Endothelial cell of umbilical vein (primary cell): ENCODE data around the gene ARHGEF19.

Experiments used
- EZH2 ChIP-seq: IDR thresholded peaks from 2 replicates; pipeline ENCODE4 v1.6.1; 2012; ENCODE audit warnings: borderline replicate concordance, low read depth, mild to moderate bottlenecking, moderate library complexity, low read length, inconsistent platforms; ENCODE audit not compliant: severe bottlenecking
- GATA2 ChIP-seq: IDR thresholded peaks from 2 replicates; pipeline ENCODE4 v1.7.0; 2011; ENCODE audit warnings: low read depth, mild to moderate bottlenecking, moderate library complexity, mixed read lengths, low read length; ENCODE audit not compliant: insufficient read length, insufficient read depth
- MYC ChIP-seq: IDR thresholded peaks from one replicate; pipeline ENCODE4 v1.6.1; 2011; ENCODE audit warnings: mild to moderate bottlenecking, low read depth, low read length
- POLR2A ChIP-seq: IDR thresholded peaks from 2 replicates; pipeline ENCODE4 v1.6.1; 2012; ENCODE audit warnings: low read depth, mild to moderate bottlenecking, control low read depth, low read length
- POLR2AphosphoS5 ChIP-seq: IDR thresholded peaks from 2 replicates; pipeline ENCODE4 v1.6.1; 2012; ENCODE audit warnings: low read depth, mild to moderate bottlenecking, control low read depth, low read length, moderate library complexity; ENCODE audit not compliant: insufficient read depth
- TF ChIP-seq, protein P1 (sequence below), 2 donors: IDR thresholded peaks; 1 replicate in 1 of 2; 2 replicates in 1 of 2; pipeline ENCODE4 v1.5.1; 2011; ENCODE audit warnings: low read length in 2 of 2, mild to moderate bottlenecking in 2 of 2, moderate library complexity in 2 of 2, control low read depth in 1 of 2, inconsistent platforms in 1 of 2, low read depth in 1 of 2; ENCODE audit not compliant: insufficient read depth in 1 of 2; ENCODE audit errors: extremely low read depth in 1 of 2
- TF ChIP-seq, protein P2 (sequence below): IDR thresholded peaks from 2 replicates; pipeline ENCODE4 v1.6.1; 2011; ENCODE audit not compliant: insufficient read depth, insufficient read length

DNA sequence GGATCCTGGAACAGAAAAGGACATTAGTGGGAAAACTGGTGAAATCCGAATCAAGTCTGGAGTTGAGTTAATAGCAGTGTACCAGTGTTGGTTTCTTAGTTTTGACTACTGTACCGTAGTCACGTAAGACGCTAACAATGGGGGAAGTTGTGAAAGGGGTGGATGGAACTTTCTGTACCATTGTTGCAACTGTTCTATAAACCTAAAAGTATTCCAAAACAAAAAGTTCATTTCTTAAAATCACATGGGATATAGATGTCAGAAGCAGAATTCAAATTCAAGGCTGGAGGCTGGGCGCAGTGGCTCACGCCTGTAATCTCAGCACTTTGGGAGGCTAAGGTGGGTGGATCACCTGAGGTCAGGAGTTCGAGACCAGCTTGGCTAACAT, 16.9 kb downstream of the ARHGEF19 start:
- TF ChIP-seq, protein P1, sequence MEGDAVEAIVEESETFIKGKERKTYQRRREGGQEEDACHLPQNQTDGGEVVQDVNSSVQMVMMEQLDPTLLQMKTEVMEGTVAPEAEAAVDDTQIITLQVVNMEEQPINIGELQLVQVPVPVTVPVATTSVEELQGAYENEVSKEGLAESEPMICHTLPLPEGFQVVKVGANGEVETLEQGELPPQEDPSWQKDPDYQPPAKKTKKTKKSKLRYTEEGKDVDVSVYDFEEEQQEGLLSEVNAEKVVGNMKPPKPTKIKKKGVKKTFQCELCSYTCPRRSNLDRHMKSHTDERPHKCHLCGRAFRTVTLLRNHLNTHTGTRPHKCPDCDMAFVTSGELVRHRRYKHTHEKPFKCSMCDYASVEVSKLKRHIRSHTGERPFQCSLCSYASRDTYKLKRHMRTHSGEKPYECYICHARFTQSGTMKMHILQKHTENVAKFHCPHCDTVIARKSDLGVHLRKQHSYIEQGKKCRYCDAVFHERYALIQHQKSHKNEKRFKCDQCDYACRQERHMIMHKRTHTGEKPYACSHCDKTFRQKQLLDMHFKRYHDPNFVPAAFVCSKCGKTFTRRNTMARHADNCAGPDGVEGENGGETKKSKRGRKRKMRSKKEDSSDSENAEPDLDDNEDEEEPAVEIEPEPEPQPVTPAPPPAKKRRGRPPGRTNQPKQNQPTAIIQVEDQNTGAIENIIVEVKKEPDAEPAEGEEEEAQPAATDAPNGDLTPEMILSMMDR (IDR thresholded peaks at IDR 0.05; ENCODE audit: extremely low read depth in 1 of 2, insufficient read depth in 1 of 2, low read depth in 1 of 2, low read length in 2 of 2) = no peak
- TF ChIP-seq EZH2 (no peak), POLR2AphosphoS5 (no peak), POLR2A (no peak), GATA2 (no peak), MYC (no peak)
- TF ChIP-seq, protein P2, sequence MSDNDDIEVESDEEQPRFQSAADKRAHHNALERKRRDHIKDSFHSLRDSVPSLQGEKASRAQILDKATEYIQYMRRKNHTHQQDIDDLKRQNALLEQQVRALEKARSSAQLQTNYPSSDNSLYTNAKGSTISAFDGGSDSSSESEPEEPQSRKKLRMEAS = no peak
